Calu3 (cell line): Measurements from ENCODE around the gene SEMA4F. TPM values are rescaled to one million over a fixed set of nuclear protein-coding genes. Genes with fewer than 3 reads are reported as not detected.

Source experiments
- BruUV-seq: library from RNA; stranded (reverse); fragments of 400-500 nt; replicated peaks from 2 replicates; lab custom pipeline; 2021; lab: Mats Ljungman, UMichigan
- CTCF ChIA-PET: fragments of 300-600 bp; sonication (Branson Sonifier 250); formaldehyde crosslinking; loops from one replicate; lab custom pipeline; 2022; ENCODE audit warnings: antibody characterized with exemption; lab: Charles Lee
- DNase-seq: peaks from one replicate; pipeline ENCODE4 v3.0.0; 2022
- H3K27ac Mint-ChIP-seq: one replicate; pipeline ENCODE4 v1.8.0; 2022; ENCODE audit warnings: mixed read lengths; ENCODE audit not compliant: unreplicated experiment
- H3K27me3 Mint-ChIP-seq: one replicate; pipeline ENCODE4 v1.8.0; 2022; ENCODE audit warnings: mixed read lengths; ENCODE audit not compliant: unreplicated experiment
- H3K36me3 Mint-ChIP-seq: one replicate; pipeline ENCODE4 v1.8.0; 2022; ENCODE audit warnings: mild to moderate bottlenecking, moderate library complexity, mixed read lengths; ENCODE audit not compliant: insufficient read depth, unreplicated experiment
- H3K4me1 Mint-ChIP-seq: one replicate; pipeline ENCODE4 v1.8.0; 2022; ENCODE audit warnings: mild to moderate bottlenecking, low read depth, mixed read lengths; ENCODE audit not compliant: unreplicated experiment
- H3K4me3 Mint-ChIP-seq: one replicate; pipeline ENCODE4 v1.8.0; 2022; ENCODE audit warnings: mild to moderate bottlenecking, low read depth, moderate library complexity, mixed read lengths; ENCODE audit not compliant: unreplicated experiment
- H3K9me3 Mint-ChIP-seq: one replicate; pipeline ENCODE4 v1.8.0; 2022; ENCODE audit warnings: low read depth, mixed read lengths; ENCODE audit not compliant: unreplicated experiment
- CTCF ChIP-seq: fragments of 200-600 bp; IDR thresholded peaks from one replicate; pipeline ENCODE4 v1.8.0; 2022; ENCODE audit warnings: antibody characterized with exemption; ENCODE audit not compliant: unreplicated experiment
- intact Hi-C: fragments of 100-400 bp; cut with micrococcal nuclease; formaldehyde crosslinking; loops from one replicate; pipeline ENCODE4 v1.10.0; 2022; ENCODE audit not compliant: unreplicated experiment
- total RNA-seq: library from RNA; stranded (reverse); gene quantifications from 2 replicates; pipeline ENCODE4 v1.2.3, GENCODE V29; 2022

SEMA4F gene
- total RNA-seq, 1 experiment from 2014 or later, result 10.1 TPM

- no peak overlapping the region for H3K27ac Mint-ChIP-seq
- no TSS peak for BruUV-seq
- intact Hi-C loops, result no loop called here
- H3K9me3 Mint-ChIP-seq, result no peaks in the 10 kb centered on the region
- no peaks in the 10 kb centered on the region for H3K36me3 Mint-ChIP-seq
- TF ChIP-seq CTCF, result no peak
- peaks cover 34% of the 10 kb centered on the region for H3K27me3 Mint-ChIP-seq
- CTCF ChIA-PET, result no interaction called here
- no peak overlapping the region for H3K4me3 Mint-ChIP-seq
- H3K4me1 Mint-ChIP-seq, result no peaks in the 10 kb centered on the region
- DNase-seq, result no peak
Observed at GRCh38 chr2:74618410-74619083, 35.5 kb upstream of the SEMA4F start.

- Mint-ChIP-seq H3K36me3 (no peaks in the 10 kb centered on the region), H3K4me1 (no peaks in the 10 kb centered on the region), H3K27me3 (peaks cover 22% of the 10 kb centered on the region), H3K4me3 (no peak overlapping the region), H3K27ac (no peak overlapping the region), H3K9me3 (no peaks in the 10 kb centered on the region)
- no peak for TF ChIP-seq CTCF
- no peak for DNase-seq
- CTCF ChIA-PET, result no interaction called here
- no TSS peak for BruUV-seq
- intact Hi-C loops, result no loop called here
Observed at GRCh38 chr2:74619651-74620297, 34.3 kb upstream of the SEMA4F start.

- Mint-ChIP-seq H3K4me1 (no peaks in the 10 kb centered on the region), H3K9me3 (no peaks in the 10 kb centered on the region), H3K27ac (no peak overlapping the region), H3K27me3 (peaks cover 13% of the 10 kb centered on the region), H3K36me3 (no peaks in the 10 kb centered on the region), H3K4me3 (no peak overlapping the region)
- no TSS peak for BruUV-seq
- CTCF ChIA-PET, result no interaction called here
- intact Hi-C loops, result no loop called here
- no peak for DNase-seq
- TF ChIP-seq CTCF, result no peak
Observed at GRCh38 chr2:74620671-74621070, 33.4 kb upstream of the SEMA4F start.

- Mint-ChIP-seq H3K36me3 (no peaks in the 10 kb centered on the region), H3K27ac (no peak overlapping the region), H3K9me3 (peaks cover 3% of the 10 kb centered on the region), H3K4me1 (no peaks in the 10 kb centered on the region), H3K27me3 (no peaks in the 10 kb centered on the region), H3K4me3 (no peak overlapping the region)
- intact Hi-C loops, result no loop called here
- no peak for DNase-seq
- CTCF ChIA-PET, result interaction anchor here (0.7 kb wide), 1 partner anchor 29 kb away, joined by 8 read pairs; no protein-coding TSS in a partner anchor
- no TSS peak for BruUV-seq
- TF ChIP-seq CTCF, result no peak
Observed at GRCh38 chr2:74625658-74626425, 28.2 kb upstream of the SEMA4F start.
